Stimulated activated CD4-positive, alpha-beta T cell treated with anti-CD3 and anti-CD28 coated beads, Interleukin-2, amount 100 ng/mL, for 4 hours (primary cell): ENCODE results near the gene OLFM1.

ENCODE experiments used
- DNase-seq: peaks from one replicate; pipeline ENCODE4 v3.0.0-alpha.2; 2020; ENCODE audit warnings: low read depth

OLFM1 gene

GRCh38 chr9:135087489-135087792 lies at the start of gene OLFM1:
Gene OLFM1, plus strand, starts transcription at chr9:135087668. Its CDS starts 322 bp downstream, at chr9:135087990.
- no peak for DNase-seq

DNA sequence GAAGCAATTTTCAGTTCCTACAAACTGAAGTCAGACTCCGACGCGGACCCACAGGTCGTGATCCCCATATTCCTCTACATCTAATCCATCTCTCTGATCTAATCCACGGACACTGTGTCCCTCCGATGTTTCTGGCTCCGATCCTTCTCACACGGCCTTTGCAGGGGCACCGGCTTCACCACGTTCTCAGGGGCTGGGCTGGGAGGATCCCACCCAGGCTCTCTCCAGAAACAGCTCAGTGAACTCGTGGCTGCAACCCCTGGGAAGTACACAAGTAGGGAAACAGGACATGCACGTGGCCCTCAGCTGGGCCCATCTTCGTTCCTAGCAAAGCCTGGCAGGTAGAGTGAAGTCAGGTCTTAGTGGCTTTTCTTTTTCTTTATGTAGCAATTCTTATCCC lies 49.1 kb upstream of the OLFM1 start:
- no peak for DNase-seq

DNA sequence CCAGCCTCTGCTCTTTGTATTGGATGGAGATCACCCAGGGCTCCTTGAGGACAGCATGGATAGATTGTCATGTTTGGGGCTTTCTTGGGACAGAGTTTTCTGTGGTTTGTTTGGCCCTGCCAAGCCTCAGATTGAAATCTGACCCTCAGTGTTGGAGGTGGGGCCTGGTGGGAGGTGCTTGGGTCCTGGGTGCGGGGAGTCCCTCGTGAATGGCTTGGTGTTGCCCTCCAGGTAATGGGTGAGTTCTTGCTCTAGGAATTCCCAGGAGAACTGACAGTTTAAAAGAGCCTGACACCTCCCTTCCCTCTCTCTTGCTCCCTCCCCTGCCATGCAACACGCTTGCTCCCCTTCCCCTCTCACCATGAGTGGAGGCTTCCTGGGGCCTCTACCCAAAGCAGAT lies 48.6 kb upstream of the OLFM1 start:
- no peak for DNase-seq

DNA sequence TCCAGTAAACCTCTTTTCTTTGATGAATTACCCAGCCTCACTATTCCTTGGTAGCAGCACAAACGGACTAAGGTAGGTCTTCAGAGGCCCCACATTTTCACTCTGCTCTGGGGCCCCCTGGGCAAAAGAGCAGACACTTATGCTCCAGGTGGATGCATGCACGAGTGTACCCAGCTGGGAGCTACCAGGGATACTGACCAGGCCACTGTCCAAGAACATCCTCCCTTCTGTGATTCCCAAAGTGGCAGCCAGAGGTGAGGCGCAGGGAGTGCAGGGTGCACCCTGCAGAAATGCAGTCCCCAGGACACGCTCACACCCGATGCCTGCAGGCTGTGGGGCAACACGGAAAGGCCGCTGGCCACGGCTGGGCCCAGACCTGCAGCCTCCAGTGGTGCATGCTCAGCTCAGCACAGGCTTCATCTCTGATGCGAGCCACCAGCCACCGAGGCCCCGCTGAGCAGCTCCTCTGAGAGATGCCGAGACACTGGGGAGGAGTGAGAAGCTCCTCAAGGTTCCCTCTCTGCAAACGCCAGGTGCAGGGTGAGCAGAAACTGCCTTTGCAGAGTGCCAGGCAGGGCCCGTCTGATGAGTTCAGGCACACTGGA lies 48.1 kb upstream of the OLFM1 start:
- no peak for DNase-seq

- no peak for DNase-seq
These were observed 47.4 kb upstream of the OLFM1 start for GRCh38 chr9:135039916-135040645.

DNA sequence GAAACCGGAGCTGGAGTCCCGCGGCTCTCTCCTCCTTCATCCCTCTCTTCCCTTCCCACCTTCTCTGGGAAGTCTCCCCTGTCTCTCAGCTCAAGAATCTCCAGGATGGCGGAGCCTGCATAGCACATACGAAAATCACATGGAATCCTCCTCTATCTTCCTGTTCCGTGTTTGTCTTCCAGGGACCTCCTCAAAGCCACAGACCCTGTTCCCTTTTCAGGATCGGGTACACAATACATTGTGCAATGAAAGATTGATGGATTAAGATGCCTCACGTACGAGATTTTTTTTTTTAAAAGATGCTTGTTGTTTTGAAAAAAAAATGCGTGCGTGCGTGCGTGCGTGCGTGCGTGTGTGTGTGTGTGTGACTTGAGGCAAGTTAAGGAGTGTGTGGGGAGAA lies 46.6 kb upstream of the OLFM1 start:
- no peak for DNase-seq

GRCh38 chr9:135043345-135043744 lies 44.1 kb upstream of the OLFM1 start:
- no peak for DNase-seq

DNA sequence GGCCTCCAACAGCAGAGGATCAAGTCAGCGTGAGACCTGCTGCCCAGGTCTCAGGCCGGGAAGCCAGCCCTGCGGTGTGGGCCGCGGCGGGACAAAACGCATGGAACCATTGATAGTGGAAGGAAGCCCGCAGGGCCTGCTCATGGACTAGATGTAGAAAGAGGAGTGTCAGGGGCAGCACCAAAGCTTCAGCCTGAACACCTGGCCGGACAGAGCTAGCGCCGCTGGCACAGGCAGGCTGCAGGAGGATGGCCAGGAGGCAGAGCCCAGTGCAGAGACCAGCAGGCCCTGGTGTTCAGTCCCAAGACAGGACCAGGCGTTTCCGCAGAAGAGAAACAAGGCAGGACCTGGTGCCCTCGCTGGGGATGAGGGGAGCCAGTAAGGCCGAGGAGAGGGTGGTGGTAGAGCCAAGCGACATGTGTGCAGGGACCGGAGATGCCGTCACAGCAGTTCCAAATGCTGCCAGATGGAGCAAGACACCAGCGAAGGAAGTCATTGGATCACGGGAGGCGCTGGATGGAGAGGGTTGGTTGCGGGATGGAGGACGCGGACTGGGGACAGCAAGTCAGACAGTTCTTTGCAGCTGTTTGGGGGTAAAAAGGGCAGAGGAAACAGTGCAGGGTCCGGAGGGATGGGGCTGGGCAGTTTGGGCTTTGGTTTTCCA lies 42.1 kb upstream of the OLFM1 start:
- no peak for DNase-seq

- no peak for DNase-seq
These were observed 41.3 kb upstream of the OLFM1 start for GRCh38 chr9:135045928-135046738.

- DNase-seq = no peak
These were observed 40.6 kb upstream of the OLFM1 start for GRCh38 chr9:135046739-135047350.

DNA sequence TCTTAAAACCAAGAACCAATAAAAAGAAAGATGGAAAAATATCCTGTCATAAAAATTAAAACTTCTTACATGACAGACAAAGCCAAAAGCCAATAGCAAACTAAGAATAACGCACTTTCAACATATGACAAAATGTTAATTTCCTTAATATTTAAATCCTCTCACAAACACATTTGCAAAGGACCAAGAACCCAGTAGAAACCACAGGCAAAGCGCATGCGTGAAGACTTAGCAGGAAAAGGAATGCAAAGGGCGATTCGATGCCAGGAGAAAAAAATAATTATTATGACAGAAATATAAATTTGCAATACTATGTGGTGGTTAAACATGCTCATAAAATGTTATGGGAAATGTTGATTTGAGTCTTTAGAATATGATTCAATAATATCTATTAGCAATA lies 39.9 kb upstream of the OLFM1 start:
- DNase-seq = no peak

- no peak for DNase-seq
These were observed 39.3 kb upstream of the OLFM1 start for GRCh38 chr9:135048046-135048757.

DNA sequence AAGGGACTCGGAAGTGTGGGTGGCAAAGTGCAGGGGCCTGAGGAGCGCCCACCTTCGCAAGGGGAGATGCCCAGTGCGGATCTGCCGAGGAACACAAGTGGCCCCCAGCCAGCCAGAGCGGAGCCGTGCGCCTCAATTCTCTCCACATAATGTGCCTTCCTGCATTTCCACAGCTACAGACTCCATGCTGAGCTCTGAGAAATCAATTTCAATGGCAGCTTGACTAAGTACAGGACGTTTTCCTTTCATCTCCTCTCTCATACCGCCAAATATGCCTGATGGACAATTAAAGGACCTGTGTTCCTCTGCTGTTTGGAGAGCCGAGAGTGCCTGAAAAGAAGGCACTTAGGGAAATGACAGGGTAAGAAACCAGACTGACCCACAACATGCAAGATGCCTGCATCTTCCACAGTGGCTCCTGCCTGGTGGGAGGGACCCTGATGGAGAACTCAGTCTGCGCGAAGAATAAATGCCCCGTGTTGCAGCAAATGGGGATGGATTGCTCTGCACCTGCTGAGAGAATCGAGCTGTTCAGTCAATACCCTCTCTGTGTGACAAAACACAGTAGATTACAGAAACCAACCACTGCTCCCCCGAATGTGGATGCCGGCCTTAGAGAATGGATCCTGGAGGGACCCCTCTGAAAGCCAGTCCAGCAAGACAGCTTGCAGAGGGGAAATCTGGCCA lies 38.6 kb upstream of the OLFM1 start:
- DNase-seq = no peak

DNA sequence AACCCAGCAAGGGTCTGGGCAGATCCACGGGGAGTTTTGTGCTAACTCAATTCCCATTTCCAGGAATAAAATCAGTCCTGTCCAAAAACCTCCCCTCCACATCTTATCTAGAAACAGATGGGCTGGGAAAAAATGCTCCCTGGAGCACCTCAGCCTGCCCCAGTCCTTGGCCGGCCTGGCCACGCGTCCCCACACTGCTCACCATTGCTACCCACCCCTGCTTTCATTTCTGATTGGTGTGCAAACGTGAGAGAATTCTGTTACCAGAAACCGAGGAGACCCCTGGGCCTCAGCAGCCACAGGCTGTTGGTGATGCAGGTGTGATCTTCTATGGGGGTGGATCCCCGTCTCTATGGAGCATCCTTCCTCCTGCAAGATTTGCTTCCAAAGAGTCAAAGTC lies 38.0 kb upstream of the OLFM1 start:
- DNase-seq = no peak

- no peak for DNase-seq
These were observed 37.1 kb upstream of the OLFM1 start for GRCh38 chr9:135050072-135050990.

DNA sequence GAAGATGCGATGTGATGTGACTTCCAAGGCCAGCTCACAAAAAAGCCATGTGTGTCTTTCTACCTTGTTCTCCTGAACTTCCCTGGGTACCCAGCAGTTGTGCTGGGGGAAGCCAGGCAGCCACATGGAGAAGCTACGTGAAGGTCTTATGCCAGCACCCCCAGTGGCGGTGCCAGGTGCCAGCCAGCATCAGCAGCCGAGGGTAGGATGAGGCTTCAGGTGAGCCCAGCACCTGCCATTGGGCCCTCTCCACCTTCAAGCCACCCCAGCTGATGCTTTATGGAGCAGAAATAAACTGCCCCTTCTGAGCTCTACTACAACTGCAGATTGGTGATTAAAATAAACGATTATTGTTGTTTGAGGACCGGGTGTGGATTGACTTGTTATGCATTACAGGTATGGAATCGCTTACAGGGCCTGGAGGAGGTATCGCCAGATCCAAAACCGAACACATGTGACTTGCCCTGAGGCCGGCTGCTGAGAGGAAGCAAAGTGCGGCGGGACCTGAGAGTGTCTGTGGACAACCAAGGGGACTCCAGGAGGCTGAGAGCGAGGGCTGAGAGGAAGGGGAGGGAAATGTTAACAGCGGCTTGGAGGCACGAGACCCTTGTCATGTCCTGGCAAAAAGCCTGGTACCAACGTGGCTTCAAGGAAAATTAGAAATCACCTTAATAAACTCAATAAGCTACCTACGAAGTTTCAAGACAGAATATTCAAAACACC lies 36.0 kb upstream of the OLFM1 start:
- no peak for DNase-seq

DNA sequence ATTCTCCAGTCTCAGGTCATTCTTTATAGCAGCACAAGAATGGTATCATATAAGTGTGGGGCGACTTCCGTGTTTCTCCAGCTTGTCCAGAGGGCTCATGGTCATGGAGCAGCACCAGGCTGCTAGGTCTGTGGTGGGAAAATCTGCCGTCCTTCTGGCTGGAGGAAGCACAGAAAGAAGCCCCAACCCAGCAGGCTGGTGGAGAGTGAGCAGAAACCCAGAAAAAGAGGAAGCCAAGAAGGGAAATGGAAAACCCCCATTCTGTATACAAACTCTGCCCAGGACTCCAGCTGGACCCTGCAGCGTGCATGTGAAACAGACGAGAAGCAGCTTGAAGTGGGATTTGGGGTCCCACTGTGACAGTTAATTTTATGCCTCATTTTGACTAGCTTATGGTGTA lies 34.3 kb upstream of the OLFM1 start:
- no peak for DNase-seq

- no peak for DNase-seq
These were observed 32.3 kb upstream of the OLFM1 start for GRCh38 chr9:135055181-135055580.

- DNase-seq = no peak
These were observed 30.9 kb upstream of the OLFM1 start for GRCh38 chr9:135056541-135056940.
